ENCODE data around the gene ACAD11.
"Not testable (repeated sequence)": the region's sequence is repeated elsewhere in the genome, so short reads cannot be mapped to it uniquely, and the experiment has no call there.

The ACAD11 gene

DNA sequence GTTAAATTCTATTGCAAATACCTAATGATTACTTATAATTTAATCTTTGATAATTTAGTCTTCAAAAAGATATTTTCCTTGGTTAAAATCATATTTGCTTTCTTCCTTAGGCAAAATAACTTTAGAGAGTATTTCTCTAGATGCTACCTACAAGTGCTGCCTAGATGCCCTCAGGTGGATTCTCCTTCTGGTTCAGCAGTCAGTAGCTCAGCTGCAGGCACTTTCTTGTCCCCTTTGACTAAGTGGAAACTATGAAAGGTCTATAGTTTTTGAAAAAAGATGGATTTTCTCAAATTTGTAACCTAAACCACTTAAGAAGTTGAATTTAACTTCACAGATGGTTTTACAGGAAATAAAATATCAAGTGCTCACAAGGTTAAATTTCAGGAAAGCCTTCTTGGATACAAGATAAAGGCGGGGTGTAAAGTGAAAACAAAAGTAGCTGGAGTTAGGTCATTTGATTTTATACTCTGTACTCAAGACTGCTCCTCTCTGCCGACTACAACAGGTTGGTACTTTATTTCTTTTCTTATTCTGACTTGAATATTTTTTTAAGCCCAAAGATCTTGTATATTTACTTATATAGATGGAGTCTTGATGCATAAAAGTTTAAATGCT is 62.7 kb downstream of the ACAD11 start, which contains the start of gene ACKR4:
Gene ACKR4, plus strand, starts transcription at position 455 of the 618 bp plus-strand sequence. CDS start 3,128 bp downstream, outside the sequence.
- DNase-seq = no peak

DNA sequence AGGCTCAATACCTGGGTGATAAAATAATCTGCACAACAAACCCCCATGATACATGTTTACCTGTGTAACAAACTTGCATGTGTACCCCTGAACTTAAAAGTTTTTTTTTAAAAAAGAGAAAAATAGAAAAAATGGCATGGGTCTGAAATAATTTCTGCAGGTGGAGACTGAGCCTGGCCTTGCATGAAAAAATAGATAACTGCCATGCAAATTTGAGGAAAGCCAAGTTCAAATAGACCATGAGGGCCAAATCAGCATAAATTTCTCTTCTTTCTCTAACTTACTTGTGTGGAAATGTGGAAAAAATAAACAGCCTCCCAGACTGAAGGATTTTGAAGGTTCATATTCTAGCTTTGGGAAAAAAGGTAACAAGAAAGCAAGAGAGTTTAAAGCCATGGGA is 63.3 kb downstream of the ACAD11 start:
- no peak for DNase-seq

DNA sequence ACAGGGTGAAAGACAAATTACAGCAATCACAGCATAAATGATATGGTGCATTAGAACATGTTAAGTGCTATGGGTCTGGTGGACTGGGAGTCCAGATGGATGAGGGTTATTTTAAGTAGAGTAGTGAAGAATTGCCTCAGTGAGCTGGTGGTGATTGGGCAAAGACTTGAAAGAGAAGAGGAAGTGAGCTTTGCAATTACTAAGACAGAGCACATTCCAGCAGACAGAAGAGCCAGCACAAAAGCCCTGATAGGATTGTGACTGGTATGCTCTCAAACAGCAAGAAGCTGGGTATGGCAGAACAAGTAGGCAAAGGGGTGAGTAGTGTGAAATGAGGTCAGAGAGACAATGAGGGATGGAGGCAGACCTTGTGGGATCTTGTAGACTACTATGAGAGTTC is 64.6 kb downstream of the ACAD11 start:
- no peak for DNase-seq

DNA sequence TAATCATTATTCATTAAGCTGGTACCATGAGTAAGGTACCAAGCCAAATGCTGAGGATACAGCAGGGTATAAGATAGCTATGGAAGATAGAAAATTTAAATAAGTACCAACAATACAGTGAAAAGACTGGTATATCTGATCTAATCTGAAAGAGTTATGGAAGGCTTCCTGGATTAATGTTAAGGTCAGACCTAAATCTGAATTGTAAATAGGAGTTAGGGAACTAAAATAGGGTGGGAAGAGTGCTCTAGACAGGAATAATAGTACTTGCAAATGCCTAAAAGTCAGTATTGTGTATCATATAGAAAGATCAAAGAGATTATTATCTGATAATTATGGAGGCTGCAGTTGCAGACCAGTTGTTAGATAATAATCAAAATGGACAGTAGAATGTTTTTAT is 65.1 kb downstream of the ACAD11 start:
- no peak for DNase-seq

DNA sequence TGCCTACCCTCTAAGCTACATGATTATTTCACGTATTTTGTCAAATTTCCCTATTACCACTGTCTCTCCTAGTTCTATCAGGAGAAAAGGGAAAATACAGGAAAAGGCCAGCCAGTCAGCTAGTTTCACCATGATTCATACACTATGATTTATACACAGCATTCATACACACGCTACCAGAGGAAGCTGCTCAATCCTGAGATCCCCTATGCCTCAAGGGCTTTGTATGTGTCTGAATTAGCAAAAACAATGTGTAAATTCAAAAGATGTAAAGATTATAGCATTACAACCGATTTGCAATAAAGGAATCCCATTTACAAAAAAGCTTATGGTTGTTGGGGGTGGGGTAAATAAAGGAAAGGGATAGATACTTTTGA is 65.7 kb downstream of the ACAD11 start:
- DNase-seq = no peak

DNA sequence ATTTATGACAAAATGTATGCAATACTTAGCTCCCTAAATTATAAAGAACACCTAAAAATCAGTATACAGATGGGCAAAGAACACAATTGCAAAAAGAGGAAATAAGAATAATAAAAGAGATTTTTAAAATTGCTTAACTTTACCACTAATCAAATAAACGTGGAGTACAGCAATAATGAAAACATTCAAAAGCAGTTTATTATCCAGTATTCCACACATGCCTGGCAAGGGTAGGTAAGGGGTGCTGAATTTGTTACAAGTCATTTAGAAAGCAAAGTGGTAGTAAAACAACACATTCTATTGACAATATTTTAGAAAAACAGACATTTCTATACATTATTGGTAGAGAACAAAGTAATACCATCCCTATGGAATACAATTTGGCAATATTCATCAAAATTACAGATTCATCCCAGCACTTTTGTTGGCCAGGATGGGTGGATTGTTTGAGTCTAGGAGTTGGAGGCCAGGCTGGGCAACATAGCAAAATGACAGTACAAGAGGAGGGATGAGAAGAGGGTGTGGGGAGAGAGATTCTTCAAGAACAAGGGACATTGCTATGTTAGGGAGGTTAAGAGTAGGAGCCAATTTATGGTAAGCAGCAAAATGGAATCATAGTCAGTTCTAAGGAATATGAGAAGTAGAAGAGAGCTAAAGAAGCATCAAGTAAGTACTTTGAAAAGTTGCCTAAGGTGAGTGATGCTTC is 66.2 kb downstream of the ACAD11 start:
- no peak for DNase-seq

DNA sequence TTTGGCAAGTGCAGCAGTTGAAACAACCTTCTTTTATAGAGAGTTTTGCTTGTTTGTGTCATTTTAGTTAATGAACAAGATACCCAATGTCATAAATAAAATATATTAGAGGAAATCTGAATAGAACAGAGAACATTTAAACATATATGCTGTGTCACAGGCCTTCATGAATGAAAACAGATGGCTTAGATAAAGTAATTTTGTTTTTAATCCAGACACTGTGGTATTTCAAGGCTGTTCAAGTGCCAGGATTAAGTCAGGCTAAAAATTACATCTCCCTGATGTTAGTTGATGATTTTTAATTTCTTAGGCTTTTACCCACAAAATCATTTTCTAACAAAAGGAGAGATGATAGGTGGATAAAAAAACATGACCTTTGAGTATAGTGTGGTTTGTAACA is 67.4 kb downstream of the ACAD11 start:
- DNase-seq = no peak

DNA sequence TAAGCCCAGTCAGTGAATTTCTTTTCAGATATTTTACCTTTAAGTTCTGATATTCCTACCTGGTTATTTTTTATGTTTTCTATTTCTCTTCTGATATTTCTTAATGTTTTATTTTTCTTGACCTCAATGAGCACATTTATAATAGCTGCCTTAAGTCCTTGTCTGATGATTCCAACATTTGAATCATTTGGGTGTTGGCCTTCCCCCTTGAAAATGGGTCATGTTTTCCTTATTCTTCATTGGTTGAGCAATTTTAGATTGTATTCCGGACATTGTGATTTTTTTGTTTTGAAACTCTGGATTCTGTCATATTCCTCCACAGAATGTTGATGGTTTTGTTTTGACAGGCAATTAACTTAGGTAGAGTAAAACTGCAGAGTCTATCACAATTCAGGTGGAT is 72.2 kb downstream of the ACAD11 start:
- no peak for DNase-seq

DNA sequence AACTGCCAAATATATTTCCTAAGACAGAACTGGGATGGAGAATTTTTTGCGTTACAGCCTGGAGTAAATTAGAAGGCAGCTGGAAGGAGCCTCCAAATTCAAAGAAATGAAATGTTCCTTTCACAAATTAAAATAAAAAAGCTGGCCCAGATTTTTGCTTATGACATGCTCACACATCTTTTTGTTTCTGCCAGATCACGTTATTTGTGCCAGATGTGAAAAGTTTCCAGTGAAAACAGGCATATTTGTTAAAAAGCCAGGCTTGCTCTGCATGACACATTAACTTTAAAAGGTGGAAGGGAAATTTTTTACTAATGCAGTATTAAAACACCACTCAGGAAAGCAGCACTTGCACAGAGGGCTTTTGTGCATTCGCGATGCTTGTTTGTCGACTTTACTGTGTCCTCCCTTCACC is 85.8 kb downstream of the ACAD11 start:
- no peak for DNase-seq

DNA sequence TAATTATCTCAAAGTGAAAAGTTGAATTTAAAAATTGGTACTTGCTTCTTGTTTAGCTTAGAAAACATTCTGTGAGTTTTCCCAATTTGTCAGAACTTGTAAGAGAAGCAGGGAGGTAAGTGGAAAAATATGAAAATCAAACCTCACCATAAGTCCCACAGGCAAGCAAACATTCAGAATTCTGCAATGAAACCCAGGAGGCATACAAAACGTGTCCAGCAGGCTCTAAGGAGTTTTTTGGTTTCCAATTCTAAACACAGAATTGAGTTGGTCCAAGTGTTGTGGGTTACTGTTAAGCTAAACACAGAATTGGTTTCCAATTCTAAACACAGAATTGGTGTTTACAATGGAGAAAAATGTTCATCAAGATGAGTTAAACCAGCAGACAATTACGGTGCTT is 89.6 kb downstream of the ACAD11 start:
- DNase-seq = no peak

DNA sequence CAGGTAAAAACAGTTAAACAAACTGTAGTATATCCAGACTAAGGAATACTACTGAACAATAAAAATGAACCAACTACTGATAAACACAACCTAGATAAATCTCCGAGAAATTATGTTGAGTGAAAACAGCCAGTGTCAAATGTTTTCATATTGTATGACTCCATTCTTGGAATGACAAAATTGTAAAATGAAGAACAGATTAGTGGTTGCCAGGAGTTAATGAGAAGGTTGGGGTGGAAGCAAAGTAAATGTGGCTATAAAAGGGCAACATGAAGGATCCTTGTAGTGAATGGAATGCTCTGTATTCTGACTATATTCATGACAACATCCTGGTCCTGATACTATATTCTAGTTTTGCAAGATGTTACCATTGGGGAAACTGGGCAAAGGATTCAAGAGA is 90.0 kb downstream of the ACAD11 start:
- no peak for DNase-seq

DNA sequence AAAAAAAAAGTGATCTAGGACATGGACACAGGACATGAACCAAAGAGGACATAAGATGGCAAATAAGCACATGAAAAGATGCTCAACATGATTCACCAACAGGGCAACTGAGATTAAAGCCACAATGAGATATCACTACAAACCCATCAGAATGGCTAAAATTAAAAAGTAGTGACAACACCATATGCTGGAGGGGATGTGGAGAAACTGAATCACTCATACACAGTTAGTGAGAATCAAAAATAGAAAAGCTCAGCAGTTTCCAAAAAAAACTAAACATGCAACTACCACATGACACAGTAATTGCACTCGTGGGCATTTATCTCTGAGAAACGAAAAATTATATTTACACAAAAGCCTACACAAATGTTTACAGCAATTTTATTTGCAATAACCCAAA is 90.5 kb downstream of the ACAD11 start:
- DNase-seq = no peak

DNA sequence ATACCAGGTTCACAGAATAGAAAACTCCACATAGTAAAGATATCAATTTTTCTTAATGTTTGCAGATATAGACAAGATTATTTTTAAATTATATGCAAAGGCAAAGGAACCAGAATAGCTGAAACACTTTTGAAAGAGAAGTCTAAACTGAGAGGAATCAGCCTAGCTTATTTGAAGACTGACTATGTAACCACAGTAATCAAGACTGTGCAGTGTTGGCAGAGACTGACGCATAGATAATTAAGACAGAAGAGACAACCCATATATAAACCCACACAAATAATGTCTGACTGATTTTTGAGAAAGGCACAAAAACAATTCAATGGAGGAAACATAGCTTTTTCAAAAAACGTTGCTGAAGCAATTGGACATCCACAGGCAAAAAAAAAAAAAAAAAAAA is 91.2 kb downstream of the ACAD11 start:
- DNase-seq = no peak

DNA sequence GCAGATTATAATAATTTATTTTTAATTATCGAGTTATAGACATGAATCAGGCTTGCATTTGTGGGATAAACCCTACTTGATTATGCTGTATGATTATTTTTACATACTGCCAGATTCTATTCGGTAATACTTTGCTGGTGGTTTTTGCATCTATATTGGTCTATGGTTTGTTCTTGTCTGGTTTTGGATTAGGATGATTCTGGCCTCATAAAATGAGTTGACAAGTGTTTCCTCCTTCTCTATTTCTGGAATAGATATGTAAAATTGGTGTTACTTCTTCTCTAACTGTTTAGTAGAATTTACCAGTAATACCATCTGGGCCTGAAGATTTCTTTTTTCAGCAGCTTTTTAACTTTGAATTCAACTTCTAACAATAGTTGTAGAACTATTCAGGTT is 95.5 kb downstream of the ACAD11 start:
- no peak for DNase-seq

DNA sequence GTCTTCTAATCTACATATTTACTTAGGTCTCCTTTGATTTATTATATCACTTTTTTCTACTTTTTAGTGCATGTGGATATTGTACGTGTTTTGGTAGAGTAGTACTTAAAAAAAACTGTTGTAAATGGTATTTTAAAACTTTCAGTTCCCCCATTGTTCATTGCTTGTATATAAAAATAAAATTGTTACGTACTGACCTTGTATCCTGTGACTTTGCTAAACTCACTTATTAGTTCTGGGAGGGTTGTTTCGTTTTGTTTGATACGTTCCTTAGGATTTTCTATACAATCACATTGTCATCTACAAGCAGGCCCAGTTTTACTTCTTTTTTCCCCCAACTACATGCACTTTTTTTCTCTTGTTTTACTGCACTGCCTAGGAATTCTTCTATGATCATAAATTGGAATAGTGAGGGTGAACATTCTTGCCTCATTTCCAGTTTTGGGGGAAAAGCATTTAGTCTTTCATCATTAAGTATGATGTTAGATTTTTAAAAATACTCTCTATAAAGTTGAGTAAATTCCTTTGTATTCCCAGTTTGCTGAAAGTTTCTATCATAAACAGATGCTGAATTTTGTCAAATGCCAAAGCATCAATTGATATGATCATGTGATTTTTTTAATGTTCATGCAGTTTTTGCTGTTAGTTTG is 96.1 kb downstream of the ACAD11 start:
- DNase-seq = no peak

DNA sequence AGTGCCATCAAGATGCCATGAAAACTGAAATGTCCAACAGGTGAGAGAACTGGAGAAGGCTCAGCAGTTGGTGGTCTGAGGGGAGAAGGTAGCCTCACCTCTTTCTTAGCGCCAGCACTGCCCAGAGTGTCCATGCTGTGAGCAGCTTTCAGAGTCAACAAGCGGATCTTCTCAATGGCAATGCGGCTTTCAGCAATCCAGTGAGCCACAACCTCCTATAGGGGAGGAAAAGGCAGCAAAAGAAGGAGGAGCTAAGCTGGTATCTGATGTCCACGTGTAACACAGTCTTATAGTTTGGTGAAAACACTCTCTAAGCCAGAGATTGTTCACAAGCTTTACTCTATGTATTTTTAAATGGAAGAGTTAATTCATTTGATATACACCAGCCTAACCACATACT is 98.6 kb downstream of the ACAD11 start:
- DNase-seq = no peak

DNA sequence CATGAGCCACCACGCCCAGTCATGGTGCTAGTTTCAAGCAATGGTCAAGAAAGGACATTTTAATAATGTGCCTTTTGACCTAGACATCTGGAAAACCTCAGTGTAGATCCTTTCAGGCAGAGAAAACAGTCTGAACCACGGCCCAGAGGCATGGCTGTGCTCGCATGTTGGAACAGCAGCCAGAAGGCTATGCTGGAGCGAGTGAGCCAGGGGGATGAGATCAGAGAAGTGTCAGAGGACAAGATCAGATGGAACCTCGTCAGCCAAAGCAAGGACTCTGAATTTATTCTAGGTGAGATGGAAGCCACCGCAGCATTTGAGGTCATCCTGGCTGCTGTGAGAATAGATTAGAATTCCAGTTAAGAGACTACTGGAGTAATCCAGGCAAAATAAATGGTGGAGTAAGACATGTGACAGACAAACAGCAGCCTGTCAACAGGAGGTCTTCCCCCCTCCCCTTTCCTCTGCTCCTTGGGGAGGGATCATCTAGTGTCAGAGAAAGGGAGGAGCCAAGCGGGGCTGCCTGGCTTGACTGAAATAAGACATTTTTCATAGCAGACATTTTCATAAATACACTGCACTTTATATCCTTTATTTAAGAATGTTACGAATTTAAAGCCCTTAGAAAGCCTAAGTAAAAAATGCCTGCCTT is 103.0 kb downstream of the ACAD11 start:
- no peak for DNase-seq

DNA sequence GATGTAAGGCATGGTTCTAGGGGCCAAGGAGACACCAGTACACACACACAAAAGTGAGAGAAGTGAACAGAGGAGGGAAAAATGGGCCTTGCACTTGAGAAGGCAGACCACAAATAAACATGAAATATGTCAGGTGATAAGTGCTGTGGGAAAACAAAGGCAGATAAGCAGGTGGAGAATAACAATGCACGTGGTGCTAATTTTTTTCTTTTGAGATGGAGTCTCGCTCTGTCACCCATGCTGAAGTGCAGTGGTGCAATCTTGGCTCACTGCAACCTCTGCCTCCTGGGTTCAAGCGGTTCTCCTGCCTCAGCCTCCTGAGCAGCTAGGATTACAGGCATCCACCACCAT is 103.6 kb downstream of the ACAD11 start:
- not testable (repeated sequence) for DNase-seq

DNA sequence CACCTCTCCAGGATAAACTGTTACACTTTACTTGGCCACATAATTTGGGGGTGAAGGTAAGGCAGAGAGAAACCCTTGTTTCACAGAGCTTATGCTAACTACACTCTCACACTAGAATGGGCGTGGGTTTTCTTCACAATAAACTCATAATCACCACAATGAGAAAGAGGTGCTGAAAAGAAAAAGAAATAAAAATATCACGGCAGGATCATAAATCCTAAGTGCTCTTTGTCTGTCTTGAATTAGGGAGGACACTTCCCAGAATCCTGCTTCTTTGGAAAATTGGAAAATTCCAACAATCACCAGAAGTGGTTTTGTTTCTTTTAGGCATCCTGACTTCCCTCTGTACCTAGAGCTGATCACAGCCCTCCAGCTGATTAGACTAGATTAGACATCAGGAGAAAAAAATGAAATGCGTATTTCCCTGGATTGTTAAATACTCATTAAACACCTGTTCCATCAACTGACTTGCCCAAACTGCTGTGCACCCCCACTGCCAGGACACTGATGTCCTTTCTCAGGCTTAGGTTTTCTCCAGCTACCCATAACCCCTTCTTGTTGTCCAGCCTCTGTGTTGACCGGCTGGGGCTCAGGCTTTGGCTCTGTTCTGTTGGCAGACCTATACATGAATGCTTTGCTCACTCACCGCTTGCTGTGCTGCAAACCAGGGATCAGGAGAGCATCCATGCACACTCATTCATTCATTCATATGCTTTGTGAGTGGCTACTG is 104.1 kb downstream of the ACAD11 start:
- no peak for DNase-seq

DNA sequence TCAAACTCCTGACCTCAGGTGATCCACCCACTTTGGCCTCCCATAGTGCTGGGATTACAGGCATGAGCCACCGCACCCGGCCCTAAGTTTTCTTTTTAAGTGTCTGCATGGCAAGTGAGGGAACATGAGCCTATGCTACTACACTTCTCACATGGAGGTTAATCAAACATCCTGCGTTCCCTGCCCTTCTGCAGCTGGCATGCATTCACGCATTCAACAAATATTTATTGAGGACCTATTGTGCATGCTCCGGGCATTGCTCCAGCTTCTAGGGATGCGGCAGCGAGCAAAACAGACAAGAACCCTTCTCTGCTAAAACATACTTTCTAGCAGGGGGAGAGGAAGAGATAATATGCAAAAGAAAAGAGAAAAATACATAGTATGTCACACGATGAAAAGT is 105.2 kb downstream of the ACAD11 start:
- no peak for DNase-seq

DNA sequence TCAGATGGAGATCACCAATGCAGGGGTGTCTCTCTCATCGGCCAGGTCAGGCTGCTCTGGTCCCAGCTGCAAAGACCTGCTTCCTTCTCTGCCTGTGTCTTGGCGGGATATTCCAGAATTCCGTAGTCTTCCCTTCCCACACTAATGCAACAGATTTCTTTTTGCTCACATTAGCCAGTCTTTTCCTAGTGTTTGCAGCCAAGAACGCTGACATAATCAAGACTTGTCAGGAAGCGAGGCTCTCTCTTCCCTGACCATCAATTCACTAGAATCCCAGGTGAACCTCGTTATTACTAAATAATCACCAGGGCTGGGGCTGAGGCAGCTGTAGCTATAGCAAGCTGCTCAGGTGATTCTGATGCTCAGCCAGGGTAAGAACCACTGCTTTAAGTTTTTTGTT is 105.8 kb downstream of the ACAD11 start:
- no peak for DNase-seq

DNA sequence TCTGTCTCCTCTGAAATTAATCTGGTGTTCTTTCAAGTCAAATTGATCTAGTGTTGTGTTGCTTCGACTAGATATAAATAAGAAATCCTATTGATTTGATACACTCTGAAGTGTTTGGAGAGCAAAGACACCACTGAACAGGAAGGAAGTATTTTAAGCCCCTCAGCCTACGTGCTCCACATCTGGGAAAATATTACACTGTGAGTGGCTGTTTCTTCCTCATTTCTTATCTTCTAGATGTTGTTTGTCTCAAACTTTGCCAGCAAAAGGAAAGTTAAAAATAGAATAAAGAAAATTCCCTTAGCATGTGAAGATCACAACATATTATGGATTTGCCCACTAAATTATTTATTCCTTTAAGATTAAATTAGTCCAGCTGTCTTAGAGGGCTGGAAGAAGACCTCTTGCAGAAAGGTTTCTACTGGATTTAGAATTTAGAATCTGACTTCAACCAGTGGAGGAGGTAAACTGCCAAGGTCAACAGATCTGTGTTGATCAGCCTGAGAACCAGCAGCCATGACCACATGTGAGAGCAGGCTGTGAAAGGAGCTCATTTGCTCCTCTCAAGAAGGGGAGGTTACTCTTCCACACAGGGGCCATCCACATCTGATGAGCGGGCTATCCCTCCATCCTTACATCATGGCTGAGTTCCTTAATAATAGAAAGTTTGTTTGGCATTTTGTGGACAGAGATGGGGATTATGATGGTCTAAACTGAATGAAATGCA is 108.9 kb downstream of the ACAD11 start:
- no peak for DNase-seq

Data from CD4-positive, alpha-beta T cell treated with Interferon alpha-2 for 1 hour (primary cell).